ENCODE data around the gene TMEM108.

Gene TMEM108

GRCh38 chr3:133206921-133207320, 168.7 kb downstream of the TMEM108 start:
- TF ChIP-seq ISL1 (CRISPR knock-in tag; IDR thresholded peaks at IDR 0.05) (no peak), ZNF565 (CRISPR knock-in tag; conservative IDR thresholded peaks at IDR 0.05; ENCODE audit: low read depth) (no peak), TSHZ2 (CRISPR knock-in tag; IDR thresholded peaks at IDR 0.05) (no peak), CSDC2 (CRISPR knock-in tag; IDR thresholded peaks at IDR 0.05) (no peak), ZC3H10 (CRISPR knock-in tag; IDR thresholded peaks at IDR 0.05) (no peak), ARNTL (CRISPR knock-in tag; IDR thresholded peaks at IDR 0.05; ENCODE audit: borderline replicate concordance, low read depth) (no peak), ZNF70 (CRISPR knock-in tag; IDR thresholded peaks at IDR 0.05) (no peak)
- TF ChIP-seq, protein P1, sequence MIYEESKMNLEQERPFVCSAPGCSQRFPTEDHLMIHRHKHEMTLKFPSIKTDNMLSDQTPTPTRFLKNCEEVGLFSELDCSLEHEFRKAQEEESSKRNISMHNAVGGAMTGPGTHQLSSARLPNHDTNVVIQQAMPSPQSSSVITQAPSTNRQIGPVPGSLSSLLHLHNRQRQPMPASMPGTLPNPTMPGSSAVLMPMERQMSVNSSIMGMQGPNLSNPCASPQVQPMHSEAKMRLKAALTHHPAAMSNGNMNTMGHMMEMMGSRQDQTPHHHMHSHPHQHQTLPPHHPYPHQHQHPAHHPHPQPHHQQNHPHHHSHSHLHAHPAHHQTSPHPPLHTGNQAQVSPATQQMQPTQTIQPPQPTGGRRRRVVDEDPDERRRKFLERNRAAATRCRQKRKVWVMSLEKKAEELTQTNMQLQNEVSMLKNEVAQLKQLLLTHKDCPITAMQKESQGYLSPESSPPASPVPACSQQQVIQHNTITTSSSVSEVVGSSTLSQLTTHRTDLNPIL (CRISPR knock-in tag; IDR thresholded peaks at IDR 0.05; ENCODE audit: low read depth): no peak
- TF ChIP-seq, protein P2, sequence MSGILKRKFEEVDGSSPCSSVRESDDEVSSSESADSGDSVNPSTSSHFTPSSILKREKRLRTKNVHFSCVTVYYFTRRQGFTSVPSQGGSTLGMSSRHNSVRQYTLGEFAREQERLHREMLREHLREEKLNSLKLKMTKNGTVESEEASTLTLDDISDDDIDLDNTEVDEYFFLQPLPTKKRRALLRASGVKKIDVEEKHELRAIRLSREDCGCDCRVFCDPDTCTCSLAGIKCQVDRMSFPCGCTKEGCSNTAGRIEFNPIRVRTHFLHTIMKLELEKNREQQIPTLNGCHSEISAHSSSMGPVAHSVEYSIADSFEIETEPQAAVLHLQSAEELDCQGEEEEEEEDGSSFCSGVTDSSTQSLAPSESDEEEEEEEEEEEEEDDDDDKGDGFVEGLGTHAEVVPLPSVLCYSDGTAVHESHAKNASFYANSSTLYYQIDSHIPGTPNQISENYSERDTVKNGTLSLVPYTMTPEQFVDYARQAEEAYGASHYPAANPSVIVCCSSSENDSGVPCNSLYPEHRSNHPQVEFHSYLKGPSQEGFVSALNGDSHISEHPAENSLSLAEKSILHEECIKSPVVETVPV (CRISPR knock-in tag; IDR thresholded peaks at IDR 0.05): no peak
- ATAC-seq: no peak

- no peak for ATAC-seq
- TF ChIP-seq ISL1 (CRISPR knock-in tag; IDR thresholded peaks at IDR 0.05) (no peak), TCF4 (CRISPR knock-in tag; IDR thresholded peaks at IDR 0.05; ENCODE audit: borderline replicate concordance) (no peak), GLIS3 (CRISPR knock-in tag; IDR thresholded peaks at IDR 0.05) (no peak), PATZ1 (CRISPR knock-in tag; IDR thresholded peaks at IDR 0.05; ENCODE audit: borderline replicate concordance) (no peak), TOX (CRISPR knock-in tag; IDR thresholded peaks at IDR 0.05; ENCODE audit: borderline replicate concordance) (no peak), ESRRG (CRISPR knock-in tag; IDR thresholded peaks at IDR 0.05) (no peak), ZFP30 (CRISPR knock-in tag; IDR thresholded peaks at IDR 0.05) (no peak), TSHZ2 (CRISPR knock-in tag; IDR thresholded peaks at IDR 0.05) (no peak)
Observed at GRCh38 chr3:133208184-133208583, 170.0 kb downstream of the TMEM108 start.

DNA sequence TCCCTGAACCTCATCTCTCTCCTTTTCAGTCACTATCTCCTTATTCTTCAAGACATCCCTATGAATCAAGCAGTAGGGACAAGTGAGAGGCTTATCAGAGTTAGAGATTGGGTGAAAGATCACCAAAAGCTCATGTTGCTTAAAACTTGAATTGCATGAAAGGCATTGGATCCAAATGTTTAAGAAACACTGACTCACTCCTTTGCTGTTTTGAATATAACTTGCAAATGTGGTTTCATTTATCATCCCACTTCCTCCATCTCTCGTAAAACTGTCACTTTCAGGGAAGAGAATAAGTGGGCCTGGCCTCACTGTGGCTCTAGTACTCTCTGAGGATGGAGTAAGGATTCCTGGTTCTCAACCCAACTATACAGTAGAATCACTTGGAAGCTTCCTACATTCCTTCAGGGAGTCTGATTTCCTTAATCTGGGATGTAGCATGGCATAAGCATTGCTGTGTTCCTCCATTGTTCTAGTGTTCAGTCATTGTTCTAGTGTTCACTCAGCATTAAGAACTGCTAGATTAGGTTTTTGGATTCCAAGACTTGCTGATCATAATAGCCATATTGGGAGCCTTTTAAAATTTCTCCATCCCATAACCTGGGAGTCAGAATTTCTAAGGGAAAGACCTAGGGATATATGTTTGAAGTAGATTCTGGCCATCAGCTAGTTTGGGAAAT, 171.8 kb downstream of the TMEM108 start:
- peak; percentile 86 for ATAC-seq
- TF ChIP-seq TSHZ2 (CRISPR knock-in tag; IDR thresholded peaks at IDR 0.05) (no peak), ARNTL (CRISPR knock-in tag; IDR thresholded peaks at IDR 0.05; ENCODE audit: borderline replicate concordance, low read depth) (no peak), TCF4 (CRISPR knock-in tag; IDR thresholded peaks at IDR 0.05; ENCODE audit: borderline replicate concordance) (no peak), GLIS3 (CRISPR knock-in tag; IDR thresholded peaks at IDR 0.05) (no peak), POU6F1 (CRISPR knock-in tag; IDR thresholded peaks at IDR 0.05; ENCODE audit: borderline replicate concordance, low read depth) (no peak), SNAI2 (CRISPR knock-in tag; IDR thresholded peaks at IDR 0.05) (no peak), BACH2 (CRISPR knock-in tag; IDR thresholded peaks at IDR 0.05; ENCODE audit: borderline replicate concordance) (no peak), ESRRG (CRISPR knock-in tag; IDR thresholded peaks at IDR 0.05) (no peak), RARB (CRISPR knock-in tag; IDR thresholded peaks at IDR 0.05) (no peak), ZNF70 (CRISPR knock-in tag; IDR thresholded peaks at IDR 0.05) (no peak), CSDC2 (CRISPR knock-in tag; IDR thresholded peaks at IDR 0.05) (no peak), OSR1 (CRISPR knock-in tag; IDR thresholded peaks at IDR 0.05) (no peak)
